Motor neuron (in vitro differentiated cells): ENCODE results near the gene DERL2. TPM values are rescaled to one million over a fixed set of nuclear protein-coding genes. Genes with fewer than 3 reads are reported as not detected.
"Not testable (repeated sequence)": the region's sequence is repeated elsewhere in the genome, so short reads cannot be mapped to it uniquely, and the experiment has no call there.

Experiments used
- ATAC-seq, 8 experiments: fragments of 200-7000 bp; cut with Tn5 transposase; replicated peaks in 6 of 8; 2 replicates each; pipeline ENCODE4 v1.8.0; 2021; ENCODE audit warnings: mild to moderate bottlenecking in 8 of 8, moderate library complexity in 8 of 8
- H3K27ac ChIP-seq, 2 donors: fragments of 250-450 bp; sonication (Bioruptor Pico); 2 replicates each; pipeline ENCODE4 v1.9.0; 2021; ENCODE audit warnings: antibody characterized with exemption in 2 of 2, mild to moderate bottlenecking in 2 of 2, moderate library complexity in 1 of 2
- H3K4me1 ChIP-seq, 2 donors: fragments of 250-450 bp; sonication (Bioruptor Pico); replicated peaks in 1 of 2; 2 replicates each; pipeline ENCODE4 v1.6.1; 2021; ENCODE audit warnings: antibody characterized with exemption in 2 of 2, mild to moderate bottlenecking in 2 of 2, moderate library complexity in 1 of 2
- H3K4me3 ChIP-seq, 5 donors: fragments of 250-450 bp; sonication (Bioruptor Pico); 2 replicates each; pipeline ENCODE4 v1.9.0; 2021; ENCODE audit warnings: antibody characterized with exemption in 5 of 5, mild to moderate bottlenecking in 5 of 5, moderate library complexity in 4 of 5
- WGBS, 10 experiments: fragments of 450-650 bp; shearing (Covaris generic); methylation state at CpG; one replicate each; pipeline ENCODE4 v1.0.0; 2022; 5-methylcytosine and 5-hydroxymethylcytosine counted together
- in situ Hi-C, 9 experiments: fragments of 400-800 bp; cut with MboI; loops; one replicate each; pipeline ENCODE4 v1.15.0; 2021; ENCODE audit warnings: low sequenced_read_pairs in 9 of 9, low pct_unique_long_range_greater_than_20kb in 2 of 9; ENCODE audit not compliant: unreplicated experiment in 9 of 9
- total RNA-seq, 8 experiments: library from RNA; unstranded; fragments of 300-600 nt; gene quantifications; 2 replicates each; pipeline versions ENCODE4 v1.2.3 to v1.2.4, GENCODE V29; 2022

Gene DERL2
- total RNA-seq, 8 experiments from 2014 or later, result 30.1 to 54.8 (median 40.2) TPM

- in situ Hi-C loops, result no loop called here
- Histone ChIP-seq H3K4me1 (peaks cover 3 to 4% of the 10 kb centered on the region in 2 donors), H3K27ac (no peak overlapping the region), H3K4me3 (no peak overlapping the region)
- ATAC-seq, result no peak
- WGBS, 10 experiments, result 92 to 100% (median 100%) methylated on average over 1 to 12 of the region's 22 CpGs; no CpG with 5 or more reads in 5 of the 10 experiments
These were observed 41.8 kb downstream of the DERL2 start for GRCh38 chr17:5444209-5444608.

GRCh38 chr17:5443728-5444127, 42.2 kb downstream of the DERL2 start:
- H3K27ac ChIP-seq, result no peak overlapping the region
- H3K4me1 ChIP-seq, result peaks cover 3 to 4% of the 10 kb centered on the region in 2 donors
- WGBS, 10 experiments, result 73 to 100% (median 99%) methylated on average over 1 to 6 of the region's 6 CpGs
- ATAC-seq, result no peak
- in situ Hi-C loops, result no loop called here
- H3K4me3 ChIP-seq, result no peak overlapping the region

GRCh38 chr17:5439446-5439764, 46.6 kb downstream of the DERL2 start:
- WGBS, 10 experiments, result 0 to 86% (median 33%) methylated on average over 1 of the region's 1 CpG; no CpG with 5 or more reads in 4 of the 10 experiments
- in situ Hi-C loops, result no loop called here
- peak overlapping the region in 1 of 2 donors; percentile 54 for H3K27ac ChIP-seq

GRCh38 chr17:5438716-5439445, 47.1 kb downstream of the DERL2 start, which contains the start of gene C1QBP:
Gene C1QBP, minus strand, starts transcription at chr17:5439155. Its CDS starts 82 bp downstream, at chr17:5439073.
- ATAC-seq, result peak; percentile 84 to 97 (median 94)
- Histone ChIP-seq H3K4me3 (peak within 1 kb of the TSS; percentile 66 to 98 (median 81)), H3K27ac (peak within 1 kb of the TSS; percentile 73 to 81), H3K4me1 (peaks cover 11% of the 10 kb centered on the region in 2 donors)
- in situ Hi-C loops, result no loop called here
- 0 to 1% (median 0%) methylated on average over 1 to 21 of the region's 75 CpGs; no CpG with 5 or more reads in 4 of the 10 experiments for WGBS, 10 experiments

More at GRCh38 chr17:5439446-5439764, 46.6 kb downstream of the DERL2 start:
- ATAC-seq, result no peak
- Histone ChIP-seq H3K4me1 (peaks cover 11% of the 10 kb centered on the region in 2 donors), H3K4me3 (peak overlapping the region; percentile 66 to 98 (median 81))

GRCh38 chr17:5437721-5438317, 48.2 kb downstream of the DERL2 start:
- in situ Hi-C loops, result no loop called here
- no peak for ATAC-seq
- Histone ChIP-seq H3K4me3 (peak overlapping the region; percentile 66 to 98 (median 81)), H3K4me1 (peaks cover 11% of the 10 kb centered on the region in 2 donors), H3K27ac (no peak overlapping the region)
- 0 to 60% (median 42%) methylated on average over 1 to 5 of the region's 5 CpGs; no CpG with 5 or more reads in 2 of the 10 experiments for WGBS, 10 experiments

GRCh38 chr17:5435781-5436315, 50.1 kb downstream of the DERL2 start:
- H3K4me3 ChIP-seq, H3K27ac ChIP-seq, in situ Hi-C loops: not testable (repeated sequence)
- WGBS, 10 experiments, result 77 to 100% (median 94%) methylated on average over 2 to 8 of the region's 12 CpGs; no CpG with 5 or more reads in 2 of the 10 experiments
- ATAC-seq, result peak in 1 of 8 experiments; percentile 2
- H3K4me1 ChIP-seq, result peaks cover 11% of the 10 kb centered on the region in 2 donors

GRCh38 chr17:5434984-5435383, 51.0 kb downstream of the DERL2 start:
- no peak overlapping the region for H3K27ac ChIP-seq
- 77 to 100% (median 96%) methylated on average over 1 to 2 of the region's 2 CpGs; no CpG with 5 or more reads in 4 of the 10 experiments for WGBS, 10 experiments
- in situ Hi-C loops, result no loop called here

GRCh38 chr17:5431949-5432556, 53.9 kb downstream of the DERL2 start:
- Histone ChIP-seq H3K4me3 (no peak overlapping the region), H3K27ac (no peak overlapping the region), H3K4me1 (peaks cover 0 to 2% of the 10 kb centered on the region in 2 donors)
- WGBS, 10 experiments, result 0 to 100% (median 100%) methylated on average over 1 to 2 of the region's 3 CpGs; no CpG with 5 or more reads in 1 of the 10 experiments
- in situ Hi-C loops, result no loop called here
- ATAC-seq, result no peak

More at GRCh38 chr17:5434984-5435383, 51.0 kb downstream of the DERL2 start:
- no peak for ATAC-seq
- Histone ChIP-seq H3K4me3 (no peak overlapping the region), H3K4me1 (peaks cover 11% of the 10 kb centered on the region in 2 donors)

- ATAC-seq, result peak in 1 of 8 experiments; percentile 9
- 70 to 100% (median 87%) methylated on average over 2 to 4 of the region's 5 CpGs; no CpG with 5 or more reads in 4 of the 10 experiments for WGBS, 10 experiments
- H3K27ac ChIP-seq, in situ Hi-C loops, H3K4me1 ChIP-seq, H3K4me3 ChIP-seq: not testable (repeated sequence)
These were observed 54.7 kb downstream of the DERL2 start for GRCh38 chr17:5431234-5431633.

GRCh38 chr17:5430413-5430999, 55.5 kb downstream of the DERL2 start:
- Histone ChIP-seq H3K27ac (no peak overlapping the region), H3K4me3 (no peak overlapping the region), H3K4me1 (no peaks in the 10 kb centered on the region)
- no peak for ATAC-seq
- in situ Hi-C loops, result no loop called here
- 60 to 100% (median 98%) methylated on average over 1 to 3 of the region's 3 CpGs; no CpG with 5 or more reads in 2 of the 10 experiments for WGBS, 10 experiments

- Histone ChIP-seq H3K4me3 (no peak overlapping the region), H3K27ac (no peak overlapping the region), H3K4me1 (no peaks in the 10 kb centered on the region)
- 0 to 100% (median 80%) methylated on average over 1 to 3 of the region's 3 CpGs; no CpG with 5 or more reads in 3 of the 10 experiments for WGBS, 10 experiments
- in situ Hi-C loops, result no loop called here
- peak in 3 of 8 experiments; percentile 65 to 83 (median 73) for ATAC-seq
These were observed 56.6 kb downstream of the DERL2 start for GRCh38 chr17:5429191-5429887.

- Histone ChIP-seq H3K4me3 (no peak overlapping the region), H3K27ac (no peak overlapping the region), H3K4me1 (peaks cover 4 to 11% of the 10 kb centered on the region in 2 donors)
- ATAC-seq, result no peak
- 67 to 100% (median 83%) methylated on average over 1 to 3 of the region's 3 CpGs; no CpG with 5 or more reads in 6 of the 10 experiments for WGBS, 10 experiments
- in situ Hi-C loops, result no loop called here
These were observed 60.2 kb downstream of the DERL2 start for GRCh38 chr17:5425826-5426225.
